HEK293 (cell line): ENCODE data around the gene HPF1.

Experiments used
- CTCF ChIA-PET: fragments of 350-600 bp; formaldehyde crosslinking; extraction: SDS; loops from one replicate; lab custom pipeline; 2021; ENCODE audit warnings: antibody characterized with exemption; lab: Yijun Ruan, JAX
- POLR2A ChIA-PET: fragments of 300-600 bp; formaldehyde crosslinking; extraction: SDS; loops from one replicate; lab custom pipeline; 2020; ENCODE audit warnings: antibody characterized with exemption, inconsistent platforms; lab: Yijun Ruan, JAX
- H3K27ac ChIP-seq: fragments of 200-500 bp; sonication (Bioruptor generic); 2 replicates; pipeline ENCODE4 v1.5.1; 2014; ENCODE audit warnings: low read depth, low read length, control low read depth, inconsistent platforms; ENCODE audit errors: extremely low read depth
- H3K36me3 ChIP-seq, 2 experiments: fragments of 200-500 bp in 1 of 2; sonication (Bioruptor generic) in 1 of 2; 1 replicate in 1 of 2; 2 replicates in 1 of 2; pipeline ENCODE4 v1.5.1; 2014 to 2017; ENCODE audit warnings: inconsistent platforms in 2 of 2, low read length in 2 of 2; ENCODE audit not compliant: control insufficient read depth in 2 of 2, insufficient read depth in 1 of 2
- H3K4me1 ChIP-seq: fragments of 200-500 bp; sonication (Bioruptor generic); 2 replicates; pipeline ENCODE4 v1.5.1; 2014; ENCODE audit warnings: mild to moderate bottlenecking, low read length, inconsistent platforms; ENCODE audit not compliant: control insufficient read depth, insufficient read depth
- H3K4me3 ChIP-seq: 2 replicates; pipeline ENCODE4 v1.5.1; 2011; ENCODE audit warnings: low read depth, mild to moderate bottlenecking, control low read depth, low read length, moderate library complexity
- H3K9me3 ChIP-seq: fragments of 200-500 bp; sonication (Bioruptor generic); 2 replicates; pipeline ENCODE4 v1.5.1; 2014; ENCODE audit warnings: low read depth, low read length, inconsistent platforms; ENCODE audit not compliant: control insufficient read depth, insufficient read depth
- GFI1B ChIP-seq: fragments of 450-650 bp; formaldehyde crosslinking; IDR thresholded peaks from 2 replicates; pipeline ENCODE4 v1.5.1; 2016; ENCODE audit warnings: missing biosample characterization, missing genetic modification characterization
- KLF10 ChIP-seq: fragments of 450-650 bp; IDR thresholded peaks from 2 replicates; pipeline ENCODE4 v1.5.1; 2018; ENCODE audit warnings: missing biosample characterization, mild to moderate bottlenecking, missing genetic modification characterization
- KLF8 ChIP-seq: fragments of 450-650 bp; formaldehyde crosslinking; IDR thresholded peaks from 2 replicates; pipeline ENCODE4 v1.5.1; 2016; ENCODE audit warnings: missing biosample characterization, missing genetic modification characterization
- MZF1 ChIP-seq: fragments of 450-650 bp; formaldehyde crosslinking; IDR thresholded peaks from 2 replicates; pipeline ENCODE4 v1.5.1; 2017; ENCODE audit warnings: missing biosample characterization, missing genetic modification characterization, borderline replicate concordance
- PATZ1 ChIP-seq: fragments of 450-650 bp; formaldehyde crosslinking; IDR thresholded peaks from 2 replicates; pipeline ENCODE4 v1.5.1; 2016; ENCODE audit warnings: missing biosample characterization, missing genetic modification characterization
- REST ChIP-seq: fragments of 450-650 bp; formaldehyde crosslinking; IDR thresholded peaks from 2 replicates; pipeline ENCODE4 v1.5.1; 2016; ENCODE audit warnings: missing biosample characterization, missing genetic modification characterization
- ZBTB26 ChIP-seq: fragments of 450-650 bp; formaldehyde crosslinking; optimal IDR thresholded peaks from 2 replicates; pipeline ENCODE3; 2016; ENCODE audit warnings: missing biosample characterization, mild to moderate bottlenecking, missing genetic modification characterization
- ZNF112 ChIP-seq: fragments of 450-650 bp; formaldehyde crosslinking; IDR thresholded peaks from 2 replicates; pipeline ENCODE4 v1.5.0; 2017; ENCODE audit warnings: missing biosample characterization, missing genetic modification characterization
- ZNF140 ChIP-seq: fragments of 450-650 bp; formaldehyde crosslinking; IDR thresholded peaks from 2 replicates; pipeline ENCODE4 v1.5.1; 2016; ENCODE audit warnings: missing biosample characterization, missing genetic modification characterization
- ZNF175 ChIP-seq: fragments of 450-650 bp; formaldehyde crosslinking; IDR thresholded peaks from 2 replicates; pipeline ENCODE4 v1.5.1; 2016; ENCODE audit warnings: missing biosample characterization, missing genetic modification characterization
- ZNF239 ChIP-seq: fragments of 450-650 bp; formaldehyde crosslinking; IDR thresholded peaks from 2 replicates; pipeline ENCODE4 v1.5.1; 2016; ENCODE audit warnings: missing biosample characterization, missing genetic modification characterization
- ZNF302 ChIP-seq: fragments of 450-650 bp; formaldehyde crosslinking; IDR thresholded peaks from 2 replicates; pipeline ENCODE4 v1.5.1; 2016; ENCODE audit warnings: missing biosample characterization, missing genetic modification characterization, low read depth
- ZNF423 ChIP-seq: fragments of 450-650 bp; formaldehyde crosslinking; IDR thresholded peaks from 2 replicates; pipeline ENCODE4 v1.5.1; 2016; ENCODE audit warnings: missing biosample characterization, missing genetic modification characterization
- ZNF426 ChIP-seq: fragments of 450-650 bp; formaldehyde crosslinking; IDR thresholded peaks from 2 replicates; pipeline ENCODE4 v1.5.1; 2017; ENCODE audit warnings: missing biosample characterization, missing genetic modification characterization, mild to moderate bottlenecking, inconsistent platforms, moderate library complexity
- ZNF518A ChIP-seq: fragments of 450-650 bp; formaldehyde crosslinking; conservative IDR thresholded peaks from 2 replicates; pipeline ENCODE4 v1.5.1; 2016; ENCODE audit warnings: low read depth, missing biosample characterization, missing genetic modification characterization
- ZNF530 ChIP-seq: fragments of 450-650 bp; formaldehyde crosslinking; IDR thresholded peaks from 2 replicates; pipeline ENCODE4 v1.5.1; 2016; ENCODE audit warnings: low read depth, missing biosample characterization, missing genetic modification characterization
- ZNF596 ChIP-seq: fragments of 450-650 bp; IDR thresholded peaks from 2 replicates; pipeline ENCODE4 v1.5.0; 2018; ENCODE audit warnings: missing biosample characterization, mild to moderate bottlenecking, missing genetic modification characterization, moderate library complexity
- ZNF621 ChIP-seq: fragments of 450-650 bp; formaldehyde crosslinking; IDR thresholded peaks from 2 replicates; pipeline ENCODE4 v1.5.1; 2017; ENCODE audit warnings: missing biosample characterization, missing genetic modification characterization
- ZSCAN23 ChIP-seq: fragments of 450-650 bp; formaldehyde crosslinking; IDR thresholded peaks from 2 replicates; pipeline ENCODE4 v1.5.1; 2016; ENCODE audit warnings: missing biosample characterization, missing genetic modification characterization
- ZSCAN5A ChIP-seq: fragments of 450-650 bp; formaldehyde crosslinking; IDR thresholded peaks from 2 replicates; pipeline ENCODE4 v1.5.1; 2016; ENCODE audit warnings: missing biosample characterization, missing genetic modification characterization

Gene HPF1

GRCh38 chr4:169799260-169799659, 41.5 kb upstream of the HPF1 start:
- ChIA-PET CTCF (interaction anchor here (0.7 to 1.5 kb wide), 2 partner anchors 10 to 290 kb away, joined by 3 to 6 read pairs; no protein-coding TSS in a partner anchor), POLR2A (no interaction called here)
- Histone ChIP-seq H3K36me3 (no peaks in the 10 kb centered on the region), H3K27ac (no peak overlapping the region), H3K9me3 (no peaks in the 10 kb centered on the region), H3K4me1 (no peaks in the 10 kb centered on the region), H3K4me3 (no peak overlapping the region)
- TF ChIP-seq ZNF112, result no peak
- no peak for TF ChIP-seq ZNF621 (tag by site-specific recombination)
- TF ChIP-seq ZNF423 (tag by site-specific recombination), result no peak
- no peak for TF ChIP-seq ZSCAN23 (tag by site-specific recombination)
- TF ChIP-seq MZF1 (tag by site-specific recombination), result no peak
- no peak for TF ChIP-seq GFI1B (tag by site-specific recombination)
- no peak for TF ChIP-seq ZNF302 (tag by site-specific recombination)
- TF ChIP-seq ZBTB26 (tag by site-specific recombination), result no peak
- TF ChIP-seq KLF8 (tag by site-specific recombination), result no peak
- no peak for TF ChIP-seq ZNF518A (tag by site-specific recombination)
- no peak for TF ChIP-seq ZNF175 (tag by site-specific recombination)
- TF ChIP-seq ZNF596, result no peak
- TF ChIP-seq KLF10 (tag by site-specific recombination), result no peak
- TF ChIP-seq ZNF426 (tag by site-specific recombination), result no peak

GRCh38 chr4:169795585-169795984, 37.8 kb upstream of the HPF1 start:
- Histone ChIP-seq H3K36me3 (no peaks in the 10 kb centered on the region), H3K27ac (no peak overlapping the region), H3K4me3 (no peak overlapping the region), H3K9me3 (no peaks in the 10 kb centered on the region), H3K4me1 (no peaks in the 10 kb centered on the region)
- ChIA-PET CTCF (interaction anchor here (0.6 kb wide), 1 partner anchor 135 kb away, joined by 3 read pairs; no protein-coding TSS in a partner anchor), POLR2A (no interaction called here)
- no peak for TF ChIP-seq REST (tag by site-specific recombination)
- no peak for TF ChIP-seq ZNF239 (tag by site-specific recombination)
- TF ChIP-seq ZNF140 (tag by site-specific recombination), result no peak
- TF ChIP-seq PATZ1 (tag by site-specific recombination), result no peak
- no peak for TF ChIP-seq ZSCAN5A (tag by site-specific recombination)
- TF ChIP-seq ZNF530, result no peak
